Fibroblast of the aortic adventitia (primary cell): ENCODE data around the gene MARVELD2. TPM values are rescaled to one million over a fixed set of nuclear protein-coding genes. Genes with fewer than 3 reads are reported as not detected.
A peak's percentile ranks its signal among the peaks of the same experiment; 100 is the strongest.
"Not testable (repeated sequence)": the region's sequence is repeated elsewhere in the genome, so short reads cannot be mapped to it uniquely, and the experiment has no call there.

Source experiments
- DNase-seq: peaks from one replicate; pipeline ENCODE4 v3.0.0-alpha.2; 2010; ENCODE audit warnings: low read depth
- H3K4me3 ChIP-seq: 2 replicates; pipeline ENCODE4 v1.5.1; 2011; ENCODE audit warnings: low read depth, mild to moderate bottlenecking, control low read depth, low read length, moderate library complexity
- CTCF ChIP-seq: IDR thresholded peaks from 2 replicates; pipeline ENCODE4 v1.5.1; 2011; ENCODE audit warnings: mild to moderate bottlenecking, low read length, control low read depth, inconsistent platforms; ENCODE audit not compliant: insufficient read depth
- total RNA-seq: library from RNA; depleted of rRNA; stranded (reverse); fragments of >200 nt; gene quantifications from 2 replicates; pipeline ENCODE4 v1.2.3, GENCODE V29; 2012; ENCODE audit warnings: low replicate concordance

Gene MARVELD2
- total RNA-seq, 1 donor, result 0.63 TPM

GRCh38 chr5:69477170-69477569 is 62.3 kb downstream of the MARVELD2 start:
- DNase-seq, result no peak
- no peak overlapping the region for H3K4me3 ChIP-seq

GRCh38 chr5:69478296-69478695 is 63.4 kb downstream of the MARVELD2 start:
- not testable (repeated sequence) for DNase-seq, H3K4me3 ChIP-seq

More at GRCh38 chr5:69477170-69477569, 62.3 kb downstream of the MARVELD2 start:
- no peak for TF ChIP-seq CTCF

- TF ChIP-seq CTCF, result no peak
- peak; percentile 66 for DNase-seq
- no peak overlapping the region for H3K4me3 ChIP-seq
Measured at GRCh38 chr5:69484891-69485290, 70.0 kb downstream of the MARVELD2 start.

- TF ChIP-seq CTCF, result no peak
- H3K4me3 ChIP-seq, result no peak overlapping the region
- DNase-seq, result no peak
Measured at GRCh38 chr5:69485471-69485870, 70.6 kb downstream of the MARVELD2 start.

GRCh38 chr5:69489246-69489645 is 74.3 kb downstream of the MARVELD2 start:
- DNase-seq, result no peak
- TF ChIP-seq CTCF, result no peak
- H3K4me3 ChIP-seq, result no peak overlapping the region

- no peak for TF ChIP-seq CTCF
- DNase-seq, result no peak
- H3K4me3 ChIP-seq, result no peak overlapping the region
Measured at GRCh38 chr5:69491027-69491426, 76.1 kb downstream of the MARVELD2 start.

GRCh38 chr5:69491838-69492390 is 77.0 kb downstream of the MARVELD2 start:
- no peak for DNase-seq

More at GRCh38 chr5:69491838-69492390, 77.0 kb downstream of the MARVELD2 start:
- no peak for TF ChIP-seq CTCF
- H3K4me3 ChIP-seq, result peak overlapping the region; percentile 65
